ES-I3 (cell line): ENCODE data around the gene DMD.

Experiments
- H3K36me3 ChIP-seq: 2 replicates; pipeline ENCODE4 v1.6.1; 2013; ENCODE audit warnings: mild to moderate bottlenecking, low read length, control low read depth, moderate library complexity; ENCODE audit not compliant: insufficient read depth
- H3K4me1 ChIP-seq: 2 replicates; pipeline ENCODE4 v1.6.1; 2013; ENCODE audit warnings: mild to moderate bottlenecking, control low read depth, low read length; ENCODE audit not compliant: insufficient read depth
- H3K9ac ChIP-seq: 2 replicates; pipeline ENCODE4 v1.6.1; 2013; ENCODE audit warnings: low read depth, mild to moderate bottlenecking, low read length, moderate library complexity
- H3K9me3 ChIP-seq: 2 replicates; pipeline ENCODE4 v1.6.1; 2013; ENCODE audit warnings: mild to moderate bottlenecking, low read length, moderate library complexity; ENCODE audit not compliant: control insufficient read depth, insufficient read depth

DMD gene

GRCh38 chrX:31329298-31329697 is 1882.1 kb downstream of the DMD start:
- Histone ChIP-seq H3K9me3 (no peaks in the 10 kb centered on the region), H3K36me3 (no peaks in the 10 kb centered on the region), H3K4me1 (peaks cover 18% of the 10 kb centered on the region; the same call in 1 of the 2 replicates), H3K9ac (no peak overlapping the region)

- Histone ChIP-seq H3K9ac (no peak overlapping the region), H3K9me3 (no peaks in the 10 kb centered on the region), H3K36me3 (no peaks in the 10 kb centered on the region), H3K4me1 (peaks cover 13% of the 10 kb centered on the region)
These were observed 1887.7 kb downstream of the DMD start for GRCh38 chrX:31323658-31324057.

- H3K36me3 ChIP-seq = no peaks in the 10 kb centered on the region
- H3K4me1 ChIP-seq = peaks cover 13% of the 10 kb centered on the region
- no peak overlapping the region for H3K9ac ChIP-seq
- no peaks in the 10 kb centered on the region for H3K9me3 ChIP-seq
These were observed 1890.6 kb downstream of the DMD start for GRCh38 chrX:31320740-31321139.

GRCh38 chrX:31319586-31319985 is 1891.8 kb downstream of the DMD start:
- Histone ChIP-seq H3K4me1 (peaks cover 13% of the 10 kb centered on the region), H3K9ac (no peak overlapping the region), H3K36me3 (no peaks in the 10 kb centered on the region), H3K9me3 (no peaks in the 10 kb centered on the region)

- Histone ChIP-seq H3K4me1 (peaks cover 13% of the 10 kb centered on the region), H3K9me3 (no peaks in the 10 kb centered on the region), H3K9ac (no peak overlapping the region), H3K36me3 (no peaks in the 10 kb centered on the region)
These were observed 1892.5 kb downstream of the DMD start for GRCh38 chrX:31318866-31319265.

- no peaks in the 10 kb centered on the region for H3K9me3 ChIP-seq
- no peak overlapping the region for H3K9ac ChIP-seq
- no peaks in the 10 kb centered on the region for H3K36me3 ChIP-seq
- H3K4me1 ChIP-seq = no peaks in the 10 kb centered on the region
These were observed 1894.9 kb downstream of the DMD start for GRCh38 chrX:31316340-31316991.

GRCh38 chrX:31314921-31315320 is 1896.4 kb downstream of the DMD start:
- H3K4me1 ChIP-seq = no peaks in the 10 kb centered on the region
- no peaks in the 10 kb centered on the region for H3K36me3 ChIP-seq
- H3K9me3 ChIP-seq = no peaks in the 10 kb centered on the region
- no peak overlapping the region for H3K9ac ChIP-seq

GRCh38 chrX:31307952-31308351 is 1903.4 kb downstream of the DMD start:
- 0 out of 2 replicates have a peak, but pooled peaks cover 7% of the 10 kb centered on the region for H3K4me1 ChIP-seq
- no peak overlapping the region for H3K9ac ChIP-seq
- no peaks in the 10 kb centered on the region for H3K9me3 ChIP-seq
- H3K36me3 ChIP-seq = no peaks in the 10 kb centered on the region

- Histone ChIP-seq H3K9me3 (peaks cover 5% of the 10 kb centered on the region; the same call in 1 of the 2 replicates), H3K9ac (no peak overlapping the region), H3K4me1 (0 out of 2 replicates have a peak, but pooled peaks cover 7% of the 10 kb centered on the region), H3K36me3 (no peaks in the 10 kb centered on the region)
These were observed 1908.7 kb downstream of the DMD start for GRCh38 chrX:31302573-31303075.

GRCh38 chrX:31301941-31302340 is 1909.4 kb downstream of the DMD start:
- 0 out of 2 replicates have a peak, but pooled peaks cover 7% of the 10 kb centered on the region for H3K4me1 ChIP-seq
- no peak overlapping the region for H3K9ac ChIP-seq
- no peaks in the 10 kb centered on the region for H3K36me3 ChIP-seq
- peaks cover 5% of the 10 kb centered on the region; the same call in 1 of the 2 replicates for H3K9me3 ChIP-seq

GRCh38 chrX:31301203-31301602 is 1910.1 kb downstream of the DMD start:
- Histone ChIP-seq H3K9ac (no peak overlapping the region), H3K4me1 (0 out of 2 replicates have a peak, but pooled peaks cover 7% of the 10 kb centered on the region), H3K9me3 (peaks cover 5% of the 10 kb centered on the region; the same call in 1 of the 2 replicates), H3K36me3 (no peaks in the 10 kb centered on the region)

GRCh38 chrX:31298916-31299315 is 1912.4 kb downstream of the DMD start:
- H3K9me3 ChIP-seq = peaks cover 5% of the 10 kb centered on the region; the same call in 1 of the 2 replicates
- H3K36me3 ChIP-seq = no peaks in the 10 kb centered on the region
- no peak overlapping the region for H3K9ac ChIP-seq
- H3K4me1 ChIP-seq = 0 out of 2 replicates have a peak, but pooled peaks cover 7% of the 10 kb centered on the region

- Histone ChIP-seq H3K9me3 (peaks cover 5% of the 10 kb centered on the region; the same call in 1 of the 2 replicates), H3K4me1 (no peaks in the 10 kb centered on the region), H3K9ac (no peak overlapping the region), H3K36me3 (no peaks in the 10 kb centered on the region)
These were observed 1913.5 kb downstream of the DMD start for GRCh38 chrX:31297881-31298280.

GRCh38 chrX:31294475-31294874 is 1916.9 kb downstream of the DMD start:
- no peaks in the 10 kb centered on the region for H3K9me3 ChIP-seq
- no peak overlapping the region for H3K9ac ChIP-seq
- H3K4me1 ChIP-seq = no peaks in the 10 kb centered on the region
- no peaks in the 10 kb centered on the region for H3K36me3 ChIP-seq

GRCh38 chrX:31293409-31293808 is 1917.9 kb downstream of the DMD start:
- Histone ChIP-seq H3K9me3 (no peaks in the 10 kb centered on the region), H3K4me1 (no peaks in the 10 kb centered on the region), H3K36me3 (no peaks in the 10 kb centered on the region)

More at GRCh38 chrX:31293409-31293808, 1917.9 kb downstream of the DMD start:
- H3K9ac ChIP-seq = no peak overlapping the region
